Bronchial epithelial cell (primary cell): ENCODE measurements around the gene CPM. TPM values are rescaled to one million over a fixed set of nuclear protein-coding genes. Genes with fewer than 3 reads are reported as not detected.
"Not testable (repeated sequence)": the region's sequence is repeated elsewhere in the genome, so short reads cannot be mapped to it uniquely, and the experiment has no call there.

Experiments
- DNase-seq: peaks from one replicate; pipeline ENCODE4 v3.0.0-alpha.2; 2010; ENCODE audit warnings: low read depth
- FAIRE-seq: peaks from 2 replicates; lab custom pipeline; 2011; peaks lifted over from hg19 to GRCh38; lab: Jason Lieb, UNC
- H3K27me3 ChIP-seq: 2 replicates; pipeline ENCODE4 v1.5.1; 2011; ENCODE audit warnings: low read length; ENCODE audit not compliant: control insufficient read depth, insufficient read depth
- H3K36me3 ChIP-seq: 2 replicates; pipeline ENCODE4 v1.5.1; 2011; ENCODE audit warnings: low read length; ENCODE audit not compliant: control insufficient read depth, insufficient read depth
- H3K4me3 ChIP-seq: 2 replicates; pipeline ENCODE4 v1.5.1; 2011; ENCODE audit warnings: mild to moderate bottlenecking, low read depth, low read length, control low read depth
- total RNA-seq: library from RNA; depleted of rRNA; stranded (reverse); fragments of >200 nt; gene quantifications from 2 replicates; pipeline ENCODE4 v1.2.1, GENCODE V29; 2014
- TF ChIP-seq, protein P1 (sequence below): IDR thresholded peaks from 2 replicates; pipeline ENCODE4 v1.5.1; 2011; ENCODE audit warnings: mild to moderate bottlenecking, moderate library complexity, low read length, control low read depth, inconsistent platforms; ENCODE audit not compliant: insufficient read depth, severe bottlenecking

CPM gene
- total RNA-seq, 1 donor from 2014 or later: 7.1 TPM

- Histone ChIP-seq H3K4me3 (no peak overlapping the region), H3K36me3 (peaks cover 6% of the 10 kb centered on the region), H3K27me3 (no peaks in the 10 kb centered on the region)
- TF ChIP-seq, protein P1, sequence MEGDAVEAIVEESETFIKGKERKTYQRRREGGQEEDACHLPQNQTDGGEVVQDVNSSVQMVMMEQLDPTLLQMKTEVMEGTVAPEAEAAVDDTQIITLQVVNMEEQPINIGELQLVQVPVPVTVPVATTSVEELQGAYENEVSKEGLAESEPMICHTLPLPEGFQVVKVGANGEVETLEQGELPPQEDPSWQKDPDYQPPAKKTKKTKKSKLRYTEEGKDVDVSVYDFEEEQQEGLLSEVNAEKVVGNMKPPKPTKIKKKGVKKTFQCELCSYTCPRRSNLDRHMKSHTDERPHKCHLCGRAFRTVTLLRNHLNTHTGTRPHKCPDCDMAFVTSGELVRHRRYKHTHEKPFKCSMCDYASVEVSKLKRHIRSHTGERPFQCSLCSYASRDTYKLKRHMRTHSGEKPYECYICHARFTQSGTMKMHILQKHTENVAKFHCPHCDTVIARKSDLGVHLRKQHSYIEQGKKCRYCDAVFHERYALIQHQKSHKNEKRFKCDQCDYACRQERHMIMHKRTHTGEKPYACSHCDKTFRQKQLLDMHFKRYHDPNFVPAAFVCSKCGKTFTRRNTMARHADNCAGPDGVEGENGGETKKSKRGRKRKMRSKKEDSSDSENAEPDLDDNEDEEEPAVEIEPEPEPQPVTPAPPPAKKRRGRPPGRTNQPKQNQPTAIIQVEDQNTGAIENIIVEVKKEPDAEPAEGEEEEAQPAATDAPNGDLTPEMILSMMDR: no peak
- FAIRE-seq: no peak
- no peak for DNase-seq
These were observed 118.3 kb downstream of the CPM start for GRCh38 chr12:68814490-68815231.

- no peak overlapping the region for H3K4me3 ChIP-seq
- DNase-seq: no peak
- H3K27me3 ChIP-seq: no peaks in the 10 kb centered on the region
- TF ChIP-seq, protein P1: no peak
- no peak for FAIRE-seq
- H3K36me3 ChIP-seq: peaks cover 8% of the 10 kb centered on the region
These were observed 119.8 kb downstream of the CPM start for GRCh38 chr12:68813242-68813593.

DNA sequence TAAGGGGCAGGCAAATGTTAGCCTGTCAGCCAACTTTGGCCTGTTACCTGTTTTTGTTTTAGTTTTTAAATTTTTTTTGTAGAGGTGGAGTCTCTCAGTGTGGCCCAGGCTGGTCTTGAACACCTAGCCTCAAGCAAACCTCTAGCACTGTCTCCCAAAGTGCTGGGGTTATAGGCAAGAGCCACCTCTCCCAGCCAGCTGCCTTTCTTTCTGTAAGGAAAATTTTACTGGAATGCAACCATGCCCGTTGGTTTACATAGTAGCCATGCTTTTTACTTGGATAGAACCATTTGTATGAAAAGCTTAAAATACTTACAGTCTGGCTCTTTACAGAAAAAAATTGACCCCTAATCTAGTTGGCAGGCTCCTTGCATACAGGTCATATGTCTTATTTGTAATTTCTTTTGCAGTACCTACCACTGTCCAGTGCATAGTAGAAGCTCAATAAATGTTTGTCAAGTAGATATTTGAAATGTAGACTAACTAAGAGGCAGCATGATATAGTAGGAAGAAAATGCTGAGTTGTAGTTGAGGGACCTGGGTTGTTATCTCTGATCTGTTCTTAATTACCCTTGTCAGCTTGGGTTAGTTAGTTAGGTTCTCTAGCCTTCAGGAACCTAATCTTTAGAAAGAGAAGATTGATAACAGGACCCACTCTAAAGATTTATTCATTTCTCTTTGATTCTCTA, 120.3 kb downstream of the CPM start:
- Histone ChIP-seq H3K36me3 (peaks cover 6% of the 10 kb centered on the region), H3K27me3 (no peaks in the 10 kb centered on the region), H3K4me3 (no peak overlapping the region)
- DNase-seq (no peak), FAIRE-seq (no peak)
- TF ChIP-seq, protein P1: no peak

DNA sequence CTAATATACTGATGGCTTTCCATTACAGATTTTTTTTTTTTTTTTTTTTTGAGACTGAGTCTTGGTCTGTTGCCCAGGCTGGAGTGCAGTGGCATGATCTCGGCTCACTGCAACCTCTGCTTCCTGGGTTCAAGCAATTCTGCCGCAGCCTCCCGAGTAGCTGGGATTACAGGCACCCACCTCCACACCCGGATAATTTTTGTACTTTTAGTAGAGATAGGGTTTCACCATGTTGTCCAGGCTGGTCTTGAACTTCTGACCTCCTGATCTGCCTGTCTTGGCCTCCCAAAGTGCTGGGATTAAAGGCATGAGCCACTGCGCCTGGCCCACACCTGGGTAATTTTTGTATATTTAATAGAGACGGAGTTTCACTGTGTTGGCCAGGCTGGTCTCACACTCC, 121.4 kb downstream of the CPM start:
- not testable (repeated sequence) for H3K27me3 ChIP-seq, FAIRE-seq, H3K4me3 ChIP-seq, H3K36me3 ChIP-seq, DNase-seq

DNA sequence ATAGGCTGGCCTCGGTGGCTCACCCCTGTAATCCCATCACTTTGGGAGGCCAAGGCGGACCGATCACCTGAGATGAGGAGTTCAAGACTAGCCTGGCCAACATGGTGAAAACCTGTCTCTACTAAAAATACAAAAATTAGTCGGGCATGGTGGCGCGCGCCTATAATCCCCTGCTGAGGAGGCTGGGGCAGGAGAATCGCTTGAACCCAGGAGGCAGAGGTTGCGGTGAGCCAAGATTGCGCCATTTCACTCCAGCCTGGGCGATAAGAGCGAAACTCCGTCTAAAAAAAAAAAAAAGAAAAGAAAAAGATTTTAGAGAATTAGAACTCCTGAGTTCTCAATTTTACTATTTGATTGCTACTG, 123.0 kb downstream of the CPM start:
- H3K27me3 ChIP-seq, DNase-seq, H3K36me3 ChIP-seq, FAIRE-seq: not testable (repeated sequence)
- H3K4me3 ChIP-seq: peak overlapping the region; percentile 96

- H3K4me3 ChIP-seq: peak overlapping the region; percentile 96
- no peak for DNase-seq
- TF ChIP-seq, protein P1: no peak
- FAIRE-seq: no peak
- no peaks in the 10 kb centered on the region for H3K27me3 ChIP-seq
- peaks cover 5% of the 10 kb centered on the region for H3K36me3 ChIP-seq
These were observed 123.6 kb downstream of the CPM start for GRCh38 chr12:68809190-68810026.
